Mucosa of gallbladder (tissue), 1 donor: Measurements from ENCODE around the gene ADIPOR1. TPM values are rescaled to one million over a fixed set of nuclear protein-coding genes. Genes with fewer than 3 reads are reported as not detected.
"Not testable (repeated sequence)": the region's sequence is repeated elsewhere in the genome, so short reads cannot be mapped to it uniquely, and the experiment has no call there.

ENCODE experiments used
- DNase-seq: peaks from one replicate; pipeline ENCODE4 v3.0.0-alpha.2; 2020; ENCODE audit warnings: low spot score
- total RNA-seq: library from RNA; stranded (reverse); gene quantifications from one replicate; pipeline ENCODE4 v1.2.1, GENCODE V29; 2021
- donor health status: DM: no; HTN: no; CAD: no.

Gene ADIPOR1
- total RNA-seq, 1 donor from 2014 or later: 80.4 TPM

GRCh38 chr1:202936409-202936808 lies 21.7 kb downstream of the ADIPOR1 start:
- not testable (repeated sequence) for DNase-seq

DNA sequence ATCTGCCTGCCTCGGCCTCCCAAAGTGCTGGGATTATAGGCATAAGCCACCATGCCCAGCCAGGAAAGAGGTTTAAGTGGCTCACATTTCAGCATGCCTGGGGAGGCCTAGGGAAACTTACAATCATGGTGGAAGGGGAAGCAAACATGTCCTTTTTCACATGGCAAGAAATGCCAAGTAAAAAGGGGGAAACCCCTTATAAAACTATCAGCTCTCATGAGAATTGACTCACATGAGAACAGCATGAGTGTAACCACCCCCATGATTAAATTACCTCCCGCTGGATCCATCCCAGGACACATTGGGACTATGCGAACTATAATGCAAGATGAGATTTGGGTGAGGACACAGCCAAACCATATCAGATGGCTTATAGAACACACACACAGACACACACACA lies 22.3 kb downstream of the ADIPOR1 start:
- DNase-seq: no peak

GRCh38 chr1:202934755-202935154 lies 23.4 kb downstream of the ADIPOR1 start:
- no peak for DNase-seq

GRCh38 chr1:202932476-202932875 lies 25.6 kb downstream of the ADIPOR1 start:
- DNase-seq: no peak

GRCh38 chr1:202926581-202927491 lies 31.3 kb downstream of the ADIPOR1 start, which contains the start of gene KLHL12:
TSS of gene KLHL12 (minus strand) at chr1:202927234. CDS start at chr1:202925162, 2,072 bp downstream.
- DNase-seq: peak; percentile 97

DNA sequence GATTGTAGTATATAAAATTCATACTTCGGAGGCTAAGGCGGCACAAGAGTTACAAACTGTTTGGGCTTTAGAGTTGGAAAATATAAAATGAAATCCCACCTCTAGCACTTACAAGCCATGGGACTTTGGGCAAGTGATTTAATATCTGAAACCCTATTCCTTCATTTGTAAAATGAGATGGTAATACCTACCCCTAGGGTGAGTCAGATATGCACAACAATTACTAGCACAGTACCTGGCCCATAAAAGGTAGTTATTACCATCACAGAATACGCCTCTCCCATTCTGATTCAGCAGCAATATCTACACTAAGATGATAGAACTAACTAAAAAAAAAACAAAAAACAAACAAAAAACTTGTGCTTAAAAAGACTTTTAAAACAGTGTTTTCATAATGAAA lies 34.6 kb downstream of the ADIPOR1 start:
- no peak for DNase-seq

GRCh38 chr1:202919615-202920014 lies 38.5 kb downstream of the ADIPOR1 start:
- DNase-seq: no peak

- DNase-seq: no peak
Measured at GRCh38 chr1:202915146-202915545, 43.0 kb downstream of the ADIPOR1 start.

DNA sequence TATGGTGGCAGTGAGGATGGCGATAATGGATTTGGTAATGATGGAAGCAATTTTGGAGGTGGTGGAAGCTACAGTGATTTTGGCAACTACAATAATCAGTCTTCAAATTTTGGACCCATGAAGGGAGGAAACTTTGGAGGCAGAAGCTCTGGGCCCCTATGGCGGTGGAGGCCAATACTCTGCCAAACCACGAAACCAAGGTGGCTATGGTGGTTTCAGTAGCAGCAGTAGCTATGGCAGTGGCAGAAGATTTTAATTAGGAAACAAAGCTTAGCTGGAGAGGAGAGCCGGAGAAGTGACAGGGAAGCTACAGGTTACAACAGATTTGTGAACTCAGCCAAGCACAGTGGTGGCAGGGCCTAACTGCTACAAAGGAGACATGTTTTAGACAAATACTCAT lies 45.6 kb downstream of the ADIPOR1 start:
- not testable (repeated sequence) for DNase-seq

GRCh38 chr1:202909494-202909893 lies 48.6 kb downstream of the ADIPOR1 start:
- no peak for DNase-seq

GRCh38 chr1:202908998-202909397 lies 49.1 kb downstream of the ADIPOR1 start:
- DNase-seq: no peak

DNA sequence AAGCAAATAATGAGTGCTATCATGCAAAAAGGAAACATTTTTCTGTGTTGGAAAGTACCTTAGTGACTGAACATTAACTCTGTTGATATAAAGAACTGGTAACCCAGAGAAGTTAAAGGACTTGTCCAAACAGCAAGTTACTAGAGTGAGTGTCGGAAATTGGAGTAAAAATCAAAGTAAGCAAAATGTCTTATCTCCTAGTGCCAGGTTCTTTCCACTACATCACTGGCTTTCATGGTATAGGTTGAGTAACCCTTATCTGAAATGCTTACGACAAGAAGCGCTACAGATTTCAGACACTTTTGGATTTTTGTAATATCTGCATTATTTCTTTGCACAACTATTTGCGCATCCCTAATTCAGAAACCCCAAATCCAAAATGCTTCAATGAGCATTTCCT lies 52.8 kb downstream of the ADIPOR1 start:
- DNase-seq: no peak

DNA sequence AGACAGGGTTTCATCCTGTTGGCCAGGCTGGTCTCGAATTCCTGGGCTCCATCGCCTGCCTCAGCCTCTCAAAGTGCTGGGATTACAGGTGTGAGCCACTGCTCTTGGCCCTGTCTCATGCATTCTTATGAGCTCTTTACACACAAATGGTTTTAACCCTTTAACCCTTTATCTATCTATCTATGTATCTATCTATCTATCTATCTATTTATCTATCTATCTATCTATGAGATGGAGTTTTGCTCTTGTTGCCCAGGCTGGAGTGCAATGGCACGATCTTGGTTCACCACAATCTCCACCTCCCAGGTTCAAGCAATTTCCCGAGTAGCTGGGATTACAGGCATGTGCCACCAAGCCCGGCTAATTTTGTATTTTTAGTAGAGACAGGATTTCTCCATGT lies 54.3 kb downstream of the ADIPOR1 start:
- DNase-seq: not testable (repeated sequence)

DNA sequence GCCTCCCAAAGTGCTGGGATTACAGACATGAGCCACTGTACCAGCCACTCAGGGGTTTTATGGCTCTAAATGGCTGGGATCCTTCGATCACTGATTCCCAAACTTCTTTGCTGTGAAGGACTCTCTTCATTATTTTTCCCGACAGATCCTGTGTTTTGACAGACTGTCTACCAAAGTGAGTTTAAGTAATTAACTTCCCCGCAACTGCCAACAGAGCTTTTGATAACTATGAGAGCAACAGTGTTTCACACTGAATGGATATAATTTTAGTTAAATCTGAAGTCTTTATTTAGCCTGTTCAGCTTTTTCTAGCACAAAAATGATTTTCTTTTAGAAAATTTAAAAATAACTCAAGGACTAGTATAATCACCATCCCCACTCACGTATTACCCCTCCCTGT lies 56.6 kb downstream of the ADIPOR1 start:
- DNase-seq: no peak

GRCh38 chr1:202892501-202892900 lies 65.6 kb downstream of the ADIPOR1 start:
- DNase-seq: no peak

Other genes with a start within 250 kb of the ADIPOR1 start
- gene SYT2, start 247.9 kb downstream of the ADIPOR1 start, total RNA-seq: 0.72 TPM
- 75.0 TPM for gene KDM5B, start 149.9 kb downstream of the ADIPOR1 start, total RNA-seq
- gene PCAT6, start 147.4 kb downstream of the ADIPOR1 start, total RNA-seq: 2.3 TPM
- gene RABIF, start 69.2 kb downstream of the ADIPOR1 start, total RNA-seq: 11.0 TPM
- 26.8 TPM for gene KLHL12, start 31.1 kb downstream of the ADIPOR1 start, total RNA-seq
- gene CYB5R1, start 8.9 kb upstream of the ADIPOR1 start, total RNA-seq: 78.3 TPM
- gene TMEM183A, start 49.1 kb upstream of the ADIPOR1 start, total RNA-seq: 46.3 TPM
- gene PPFIA4, start 68.2 kb upstream of the ADIPOR1 start, total RNA-seq: 7.0 TPM
- gene MYOG, start 127.7 kb upstream of the ADIPOR1 start, total RNA-seq: not detected
- 7.3 TPM for gene ADORA1, start 169.4 kb upstream of the ADIPOR1 start, total RNA-seq
- not detected for gene MYBPH, start 217.5 kb upstream of the ADIPOR1 start, total RNA-seq
- gene CHI3L1, start 228.4 kb upstream of the ADIPOR1 start, total RNA-seq: 0.40 TPM